Measurements from ENCODE around the gene KRR1. TPM values are rescaled to one million over a fixed set of nuclear protein-coding genes. Genes with fewer than 3 reads are reported as not detected.

The KRR1 gene
- total RNA-seq, 1 experiment from 2014 or later, result 192 TPM

GRCh38 chr12:75554556-75554880 lies 43.1 kb upstream of the KRR1 start:
- intact Hi-C loops (cut with micrococcal nuclease), result no loop called here
- no peak for ATAC-seq
- Histone ChIP-seq H4K20me1 (ENCODE audit: insufficient read depth) (no peaks in the 10 kb centered on the region), H3K4me3 (replicated peaks in 1 of 2; ENCODE audit: low read depth in 1 of 2, low read length in 2 of 2) (no peak overlapping the region), H3K9ac (ENCODE audit: low read length) (no peak overlapping the region), H3K4me1 (ENCODE audit: control insufficient read depth in 1 of 2, insufficient read depth in 2 of 2, low read length in 2 of 2) (peaks cover 43% of the 10 kb centered on the region in 2 experiments), H2AFZ (ENCODE audit: low read depth, low read length, poor library complexity, severe bottlenecking) (no peak overlapping the region), H3K27ac (ENCODE audit: low read depth, low read length) (peak overlapping the region; percentile 73; the same call in 1 of the 2 replicates), H3K79me2 (ENCODE audit: insufficient read depth, low read length) (no peaks in the 10 kb centered on the region), H3K4me2 (ENCODE audit: low read length) (peak overlapping the region; percentile 50; the same call in 1 of the 2 replicates), H3K36me3 (ENCODE audit: control insufficient read depth in 1 of 2, insufficient read depth in 2 of 2, low read length in 2 of 2) (no peaks in the 10 kb centered on the region), H3K9me3 (ENCODE audit: control insufficient read depth in 1 of 2, insufficient read depth in 1 of 2, low read depth in 1 of 2, low read length in 2 of 2) (no peaks in the 10 kb centered on the region), H3K27me3 (ENCODE audit: insufficient read depth, low read length) (no peaks in the 10 kb centered on the region), H3K9me2 (ENCODE audit: insufficient read depth) (no peaks in the 10 kb centered on the region)
- no TSS peak for BruUV-seq (replicated peaks)
- POLR2A ChIA-PET, result no interaction called here
- RAD21 ChIA-PET (ENCODE audit: low non-redundant PET in 1 of 2, low total read pairs in 2 of 2, uncharacterized antibody in 2 of 2, unreplicated experiment in 2 of 2), result no interaction called here
- CTCF ChIA-PET, result interaction anchor here (0.7 kb wide), 1 partner anchor 9 kb away, joined by 3 read pairs; no protein-coding TSS in a partner anchor
- no peak for DNase-seq (ENCODE audit: low read depth, low spot score)
- TF ChIP-seq ELF1 (IDR thresholded peaks at IDR 0.05; ENCODE audit: borderline replicate concordance, low read depth) (no peak), EGR1 (IDR thresholded peaks at IDR 0.05; ENCODE audit: low read depth) (no peak), YY1 (IDR thresholded peaks at IDR 0.05; ENCODE audit: extremely low read depth, insufficient replicate concordance, low read depth, low read length) (no peak), FOSL1 (IDR thresholded peaks at IDR 0.05; ENCODE audit: low read depth) (no peak), SIN3A (IDR thresholded peaks at IDR 0.05; ENCODE audit: low read depth) (no peak), POLR2A (IDR thresholded peaks at IDR 0.05; ENCODE audit: borderline replicate concordance, extremely low read depth, insufficient read depth, insufficient read length) (no peak), RAD21 (IDR thresholded peaks at IDR 0.05; ENCODE audit: low read depth) (no peak), CEBPB (IDR thresholded peaks at IDR 0.05; ENCODE audit: low read depth) (no peak), SRF (IDR thresholded peaks at IDR 0.05; ENCODE audit: low read depth) (no peak), EZH2 (IDR thresholded peaks at IDR 0.05) (no peak), REST (IDR thresholded peaks at IDR 0.05; ENCODE audit: low read depth) (no peak), POLR2AphosphoS5 (IDR thresholded peaks at IDR 0.05; ENCODE audit: low read depth, low read length) (no peak), TCF7L2 (IDR thresholded peaks at IDR 0.05; ENCODE audit: borderline replicate concordance, extremely low read depth, insufficient read depth, insufficient read length) (no peak), SP1 (IDR thresholded peaks at IDR 0.05; ENCODE audit: low read depth) (no peak), ZBTB33 (IDR thresholded peaks at IDR 0.05; ENCODE audit: extremely low read depth, insufficient replicate concordance, low read length) (no peak), ATF3 (IDR thresholded peaks at IDR 0.05) (no peak), ZNF274 (IDR thresholded peaks at IDR 0.05; ENCODE audit: low read depth, low read length) (no peak)

All from HCT116 (cell line).